ENCODE results near the gene NLRP7.

DNA sequence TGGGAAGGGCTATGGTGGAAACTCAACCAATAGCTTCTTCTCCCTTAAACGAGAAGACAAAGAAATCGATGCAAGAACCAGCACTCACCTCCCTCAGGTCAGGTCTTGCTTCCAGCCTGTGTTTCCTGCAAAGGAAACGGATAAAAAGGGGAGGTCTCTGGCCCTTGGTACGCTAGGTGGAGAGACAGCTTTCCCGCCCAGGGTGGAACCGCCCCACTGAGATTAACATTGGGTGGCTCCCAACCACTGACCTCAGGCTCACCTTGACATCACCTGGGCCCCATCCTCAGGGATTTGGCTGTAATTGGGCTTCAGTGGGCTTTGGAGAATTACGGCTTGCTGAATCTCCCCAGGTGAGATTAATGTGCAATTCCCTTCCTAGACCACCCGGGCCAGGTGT is at the start of gene NLRP7:
- TF ChIP-seq, protein P1, sequence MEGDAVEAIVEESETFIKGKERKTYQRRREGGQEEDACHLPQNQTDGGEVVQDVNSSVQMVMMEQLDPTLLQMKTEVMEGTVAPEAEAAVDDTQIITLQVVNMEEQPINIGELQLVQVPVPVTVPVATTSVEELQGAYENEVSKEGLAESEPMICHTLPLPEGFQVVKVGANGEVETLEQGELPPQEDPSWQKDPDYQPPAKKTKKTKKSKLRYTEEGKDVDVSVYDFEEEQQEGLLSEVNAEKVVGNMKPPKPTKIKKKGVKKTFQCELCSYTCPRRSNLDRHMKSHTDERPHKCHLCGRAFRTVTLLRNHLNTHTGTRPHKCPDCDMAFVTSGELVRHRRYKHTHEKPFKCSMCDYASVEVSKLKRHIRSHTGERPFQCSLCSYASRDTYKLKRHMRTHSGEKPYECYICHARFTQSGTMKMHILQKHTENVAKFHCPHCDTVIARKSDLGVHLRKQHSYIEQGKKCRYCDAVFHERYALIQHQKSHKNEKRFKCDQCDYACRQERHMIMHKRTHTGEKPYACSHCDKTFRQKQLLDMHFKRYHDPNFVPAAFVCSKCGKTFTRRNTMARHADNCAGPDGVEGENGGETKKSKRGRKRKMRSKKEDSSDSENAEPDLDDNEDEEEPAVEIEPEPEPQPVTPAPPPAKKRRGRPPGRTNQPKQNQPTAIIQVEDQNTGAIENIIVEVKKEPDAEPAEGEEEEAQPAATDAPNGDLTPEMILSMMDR (IDR thresholded peaks at IDR 0.05; ENCODE audit: low read length): no peak
- no peak for TF ChIP-seq EZH2 (IDR thresholded peaks at IDR 0.05; ENCODE audit: borderline replicate concordance, low read length)

Measured in OCI-LY1 (cell line).